Astrocyte (in vitro differentiated cells and primary cell): ENCODE data around the gene NPLOC4. TPM values are rescaled to one million over a fixed set of nuclear protein-coding genes. Genes with fewer than 3 reads are reported as not detected.
A peak's percentile ranks its signal among the peaks of the same experiment; 100 is the strongest.

Experiments
- DNase-seq: peaks from one replicate; pipeline ENCODE4 v3.0.0-alpha.2; 2010; ENCODE audit warnings: low read depth
- FAIRE-seq: peaks from 2 replicates; lab custom pipeline; 2011; peaks lifted over from hg19 to GRCh38; lab: Jason Lieb, UNC
- H2AFZ ChIP-seq: 2 replicates; pipeline ENCODE4 v1.6.0; 2012; ENCODE audit warnings: low read depth, low read length, inconsistent platforms
- H3K27ac ChIP-seq: 2 replicates; pipeline ENCODE4 v1.5.1; 2011; ENCODE audit warnings: low read depth, low read length, inconsistent platforms
- H3K27me3 ChIP-seq: 2 replicates; pipeline ENCODE4 v1.6.0; 2011; ENCODE audit warnings: low read length, inconsistent platforms; ENCODE audit not compliant: insufficient read depth
- H3K36me3 ChIP-seq: 2 replicates; pipeline ENCODE4 v1.5.1; 2011; ENCODE audit warnings: low read length, inconsistent platforms; ENCODE audit not compliant: insufficient read depth
- H3K4me1 ChIP-seq: 2 replicates; pipeline ENCODE4 v1.5.1; 2011; ENCODE audit warnings: low read length, inconsistent platforms; ENCODE audit not compliant: insufficient read depth
- H3K4me2 ChIP-seq: 2 replicates; pipeline ENCODE4 v1.6.0; 2012; ENCODE audit warnings: low read length, inconsistent platforms
- H3K4me3 ChIP-seq: 2 replicates; pipeline ENCODE4 v1.5.1; 2011; ENCODE audit warnings: low read depth, mild to moderate bottlenecking, low read length, inconsistent platforms; ENCODE audit not compliant: insufficient read depth
- H3K79me2 ChIP-seq: 2 replicates; pipeline ENCODE4 v1.6.0; 2012; ENCODE audit warnings: mild to moderate bottlenecking, low read length, inconsistent platforms; ENCODE audit not compliant: insufficient read depth
- H3K9ac ChIP-seq: 2 replicates; pipeline ENCODE4 v1.6.0; 2012; ENCODE audit warnings: mild to moderate bottlenecking, low read length, inconsistent platforms
- H3K9me3 ChIP-seq: 2 replicates; pipeline ENCODE4 v1.5.1; 2012; ENCODE audit warnings: low read depth, mild to moderate bottlenecking, low read length, inconsistent platforms; ENCODE audit not compliant: insufficient read depth
- H4K20me1 ChIP-seq: 2 replicates; pipeline ENCODE4 v1.6.0; 2012; ENCODE audit warnings: low read length, inconsistent platforms; ENCODE audit not compliant: insufficient read depth
- H3K27ac Mint-ChIP-seq: one replicate; pipeline ENCODE4 v1.8.0; 2021; ENCODE audit warnings: mild to moderate bottlenecking, mixed read lengths; ENCODE audit not compliant: unreplicated experiment
- H3K27me3 Mint-ChIP-seq: one replicate; pipeline ENCODE4 v1.8.0; 2021; ENCODE audit warnings: low read depth, mixed read lengths; ENCODE audit not compliant: unreplicated experiment
- H3K36me3 Mint-ChIP-seq: one replicate; pipeline ENCODE4 v1.8.0; 2021; ENCODE audit warnings: low read depth, mixed read lengths; ENCODE audit not compliant: unreplicated experiment
- H3K4me1 Mint-ChIP-seq: one replicate; pipeline ENCODE4 v1.8.0; 2021; ENCODE audit warnings: low read depth, mixed read lengths; ENCODE audit not compliant: unreplicated experiment
- H3K4me3 Mint-ChIP-seq: one replicate; pipeline ENCODE4 v1.8.0; 2021; ENCODE audit warnings: mild to moderate bottlenecking, moderate library complexity, mixed read lengths; ENCODE audit not compliant: unreplicated experiment
- H3K9me3 Mint-ChIP-seq: one replicate; pipeline ENCODE4 v1.8.0; 2021; ENCODE audit warnings: mild to moderate bottlenecking, mixed read lengths; ENCODE audit not compliant: unreplicated experiment
- EZH2 ChIP-seq: IDR thresholded peaks from 2 replicates; pipeline ENCODE4 v1.6.1; 2012; ENCODE audit warnings: mild to moderate bottlenecking, low read length, inconsistent platforms; ENCODE audit not compliant: insufficient read depth
- total RNA-seq: library from RNA; stranded (reverse); gene quantifications from 2 replicates; pipeline ENCODE4 v1.2.1, GENCODE V29; 2021
- TF ChIP-seq, protein P1 (sequence below): IDR thresholded peaks from 2 replicates; pipeline ENCODE4 v1.5.1; 2011; ENCODE audit warnings: low read depth, mild to moderate bottlenecking, inconsistent platforms, low read length, moderate library complexity; ENCODE audit not compliant: insufficient read depth

Gene NPLOC4
- total RNA-seq, 1 donor from 2014 or later = 125 TPM

DNA sequence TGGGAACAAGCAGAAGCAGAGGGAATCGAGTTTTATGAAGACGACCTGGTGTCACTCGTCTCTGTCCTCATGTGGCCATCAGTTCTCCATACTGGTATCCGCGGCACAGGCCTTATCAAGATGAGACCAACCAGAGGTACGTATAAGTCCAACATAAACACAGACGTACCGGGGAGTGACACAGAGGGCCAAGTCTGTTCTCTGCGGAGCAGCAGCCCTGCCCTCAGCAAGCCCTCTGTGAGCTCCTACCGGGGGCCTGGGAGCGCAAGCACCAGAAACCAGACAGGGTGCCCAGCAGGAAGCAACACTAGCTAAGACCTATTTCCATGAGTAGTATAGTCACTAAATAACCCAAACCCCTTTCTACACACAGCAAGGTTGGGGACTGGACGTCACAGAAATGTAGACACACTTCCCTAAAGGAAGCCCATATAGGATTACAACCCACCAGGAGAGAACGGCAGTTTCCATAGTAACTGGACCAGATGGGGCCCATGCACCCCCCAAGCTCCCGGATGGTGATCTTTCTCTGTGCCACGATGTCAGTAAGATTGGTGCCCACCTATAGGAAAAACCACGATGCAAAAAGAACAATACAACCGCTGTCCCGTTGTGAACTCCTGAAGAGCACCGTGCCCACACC, 45.8 kb upstream of the NPLOC4 start:
- no peak for DNase-seq
- Histone ChIP-seq H4K20me1 (peaks cover 54% of the 10 kb centered on the region), H3K79me2 (peaks cover 75% of the 10 kb centered on the region), H3K9me3 (no peaks in the 10 kb centered on the region), H3K4me3 (peak overlapping the region; percentile 81), H3K36me3 (peaks cover 19% of the 10 kb centered on the region), H3K9ac (peak overlapping the region; percentile 93), H2AFZ (peak overlapping the region; percentile 64), H3K27me3 (no peaks in the 10 kb centered on the region), H3K27ac (peak overlapping the region; percentile 80), H3K4me2 (peak overlapping the region; percentile 94), H3K4me1 (peaks cover 29% of the 10 kb centered on the region)
- H3K27ac Mint-ChIP-seq = peak overlapping the region; percentile 83
- H3K36me3 Mint-ChIP-seq = peaks cover 11% of the 10 kb centered on the region
- peaks cover 14% of the 10 kb centered on the region for H3K4me1 Mint-ChIP-seq
- peak; percentile 9 for FAIRE-seq
- no peaks in the 10 kb centered on the region for H3K9me3 Mint-ChIP-seq
- H3K27me3 Mint-ChIP-seq = no peaks in the 10 kb centered on the region
- TF ChIP-seq, protein P1, sequence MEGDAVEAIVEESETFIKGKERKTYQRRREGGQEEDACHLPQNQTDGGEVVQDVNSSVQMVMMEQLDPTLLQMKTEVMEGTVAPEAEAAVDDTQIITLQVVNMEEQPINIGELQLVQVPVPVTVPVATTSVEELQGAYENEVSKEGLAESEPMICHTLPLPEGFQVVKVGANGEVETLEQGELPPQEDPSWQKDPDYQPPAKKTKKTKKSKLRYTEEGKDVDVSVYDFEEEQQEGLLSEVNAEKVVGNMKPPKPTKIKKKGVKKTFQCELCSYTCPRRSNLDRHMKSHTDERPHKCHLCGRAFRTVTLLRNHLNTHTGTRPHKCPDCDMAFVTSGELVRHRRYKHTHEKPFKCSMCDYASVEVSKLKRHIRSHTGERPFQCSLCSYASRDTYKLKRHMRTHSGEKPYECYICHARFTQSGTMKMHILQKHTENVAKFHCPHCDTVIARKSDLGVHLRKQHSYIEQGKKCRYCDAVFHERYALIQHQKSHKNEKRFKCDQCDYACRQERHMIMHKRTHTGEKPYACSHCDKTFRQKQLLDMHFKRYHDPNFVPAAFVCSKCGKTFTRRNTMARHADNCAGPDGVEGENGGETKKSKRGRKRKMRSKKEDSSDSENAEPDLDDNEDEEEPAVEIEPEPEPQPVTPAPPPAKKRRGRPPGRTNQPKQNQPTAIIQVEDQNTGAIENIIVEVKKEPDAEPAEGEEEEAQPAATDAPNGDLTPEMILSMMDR = no peak
- TF ChIP-seq EZH2 = no peak
- H3K4me3 Mint-ChIP-seq = peak overlapping the region; percentile 92

DNA sequence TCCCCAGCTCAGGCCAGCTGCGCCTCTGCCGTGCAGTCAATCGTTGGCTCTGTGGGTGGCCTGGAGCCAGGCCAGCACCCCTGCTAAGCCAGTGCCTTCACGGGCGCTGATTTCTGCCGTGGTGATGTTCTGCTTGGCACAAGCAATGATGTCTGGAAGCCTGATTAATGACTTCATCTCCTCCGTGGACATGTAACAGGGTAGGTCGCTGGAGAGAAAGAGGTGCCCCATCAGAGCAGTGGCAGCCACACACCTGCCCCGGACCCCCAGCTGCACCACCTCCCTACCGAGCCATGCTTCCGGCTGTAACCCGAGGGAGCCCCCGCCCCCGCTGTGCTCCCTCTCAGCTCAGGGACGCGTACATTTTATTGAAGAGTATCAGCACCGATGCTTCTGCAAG, 44.8 kb upstream of the NPLOC4 start:
- H3K27me3 Mint-ChIP-seq = no peaks in the 10 kb centered on the region
- peaks cover 66% of the 10 kb centered on the region for H3K79me2 ChIP-seq
- H3K36me3 ChIP-seq = peaks cover 16% of the 10 kb centered on the region
- DNase-seq (no peak), FAIRE-seq (no peak)
- no peak overlapping the region for H3K27ac ChIP-seq
- TF ChIP-seq EZH2 = no peak
- TF ChIP-seq, protein P1 = no peak
- H3K4me1 ChIP-seq = peaks cover 29% of the 10 kb centered on the region
- H3K27me3 ChIP-seq = no peaks in the 10 kb centered on the region
- H3K27ac Mint-ChIP-seq = no peak overlapping the region
- no peak overlapping the region for H3K4me3 ChIP-seq
- H3K4me2 ChIP-seq = peak overlapping the region; percentile 94
- no peak overlapping the region for H3K9ac ChIP-seq
- H3K36me3 Mint-ChIP-seq = peaks cover 8% of the 10 kb centered on the region
- H3K4me1 Mint-ChIP-seq = peaks cover 14% of the 10 kb centered on the region
- H2AFZ ChIP-seq = no peak overlapping the region
- H4K20me1 ChIP-seq = peaks cover 48% of the 10 kb centered on the region
- peak overlapping the region; percentile 69 for H3K4me3 Mint-ChIP-seq
- H3K9me3 ChIP-seq = no peaks in the 10 kb centered on the region
- H3K9me3 Mint-ChIP-seq = no peaks in the 10 kb centered on the region

DNA sequence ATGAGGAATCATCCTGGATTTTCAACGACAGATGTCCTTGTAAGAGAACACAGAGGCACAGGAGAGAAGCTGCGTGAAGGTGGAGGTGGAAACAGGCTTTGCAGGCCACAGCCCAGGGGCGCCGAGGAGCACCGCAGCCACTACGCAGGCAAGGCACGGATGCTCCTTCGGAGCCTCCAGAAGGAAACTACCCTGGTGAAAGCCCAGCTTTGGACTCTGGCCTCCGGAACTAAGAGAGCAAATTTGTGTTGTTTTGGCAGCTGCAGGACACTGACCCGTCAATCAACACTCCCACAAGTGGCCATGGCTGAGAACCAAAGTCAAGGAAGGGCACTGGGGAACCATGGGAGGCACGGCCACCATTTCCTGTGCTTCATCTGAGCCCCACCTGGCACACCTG, 43.2 kb upstream of the NPLOC4 start:
- Histone ChIP-seq H3K36me3 (peaks cover 4% of the 10 kb centered on the region), H3K9ac (no peak overlapping the region), H3K79me2 (peaks cover 52% of the 10 kb centered on the region), H3K9me3 (no peaks in the 10 kb centered on the region), H3K4me2 (no peak overlapping the region), H3K27ac (no peak overlapping the region), H3K4me3 (no peak overlapping the region), H2AFZ (no peak overlapping the region), H4K20me1 (peaks cover 37% of the 10 kb centered on the region), H3K4me1 (peaks cover 21% of the 10 kb centered on the region), H3K27me3 (no peaks in the 10 kb centered on the region)
- DNase-seq = no peak
- H3K4me1 Mint-ChIP-seq = peaks cover 11% of the 10 kb centered on the region
- FAIRE-seq = no peak
- no peaks in the 10 kb centered on the region for H3K27me3 Mint-ChIP-seq
- H3K4me3 Mint-ChIP-seq = no peak overlapping the region
- no peaks in the 10 kb centered on the region for H3K9me3 Mint-ChIP-seq
- H3K36me3 Mint-ChIP-seq = peaks cover 6% of the 10 kb centered on the region
- H3K27ac Mint-ChIP-seq = no peak overlapping the region
- TF ChIP-seq, protein P1 = no peak
- no peak for TF ChIP-seq EZH2
